Stimulated activated CD8-positive, alpha-beta memory T cell treated with anti-CD3 and anti-CD28 coated beads, Interleukin-12 subunit alpha, Interleukin-12 subunit beta, amount 100 ng/mL, for 24 hours (primary cell): Measurements from ENCODE around the gene UGGT2.
"Not testable (repeated sequence)": the region's sequence is repeated elsewhere in the genome, so short reads cannot be mapped to it uniquely, and the experiment has no call there.

Experiments
- DNase-seq: peaks from one replicate; pipeline ENCODE4 v3.0.0-alpha.2; 2020; ENCODE audit errors: extremely low read depth

UGGT2 gene

DNA sequence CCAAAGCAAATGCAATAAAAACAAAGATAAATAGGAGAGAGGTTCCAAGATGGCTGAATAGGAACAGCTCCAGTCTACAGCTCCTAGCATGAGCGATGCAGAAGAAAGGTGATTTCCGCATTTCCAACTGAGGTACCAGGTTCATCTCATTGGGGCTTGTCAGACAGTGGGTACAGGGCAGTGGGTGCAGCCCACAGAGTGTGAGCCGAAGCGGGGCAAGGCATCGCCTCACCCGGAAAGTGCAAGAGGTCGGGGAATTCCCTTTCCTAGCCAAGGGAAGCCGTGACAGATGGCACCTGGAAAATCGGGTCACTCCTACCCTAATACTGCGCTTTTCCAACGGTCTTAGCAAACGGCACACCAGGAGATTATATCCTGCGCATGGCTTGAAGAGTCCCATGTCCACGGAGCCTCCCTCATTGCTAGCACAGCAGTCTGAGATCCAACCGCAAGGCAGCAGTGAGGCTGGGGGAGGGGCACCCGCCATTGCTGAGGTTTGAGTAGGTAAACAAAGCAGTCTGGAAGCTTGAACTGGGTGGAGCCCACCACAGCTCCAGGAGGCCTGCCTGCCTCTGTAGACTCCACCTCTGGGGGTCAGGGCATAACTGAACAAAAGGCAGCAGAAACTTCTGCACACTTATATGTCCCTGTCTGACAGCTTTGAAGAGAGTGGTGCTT, 6.6 kb downstream of the UGGT2 start:
- DNase-seq: not testable (repeated sequence)

DNA sequence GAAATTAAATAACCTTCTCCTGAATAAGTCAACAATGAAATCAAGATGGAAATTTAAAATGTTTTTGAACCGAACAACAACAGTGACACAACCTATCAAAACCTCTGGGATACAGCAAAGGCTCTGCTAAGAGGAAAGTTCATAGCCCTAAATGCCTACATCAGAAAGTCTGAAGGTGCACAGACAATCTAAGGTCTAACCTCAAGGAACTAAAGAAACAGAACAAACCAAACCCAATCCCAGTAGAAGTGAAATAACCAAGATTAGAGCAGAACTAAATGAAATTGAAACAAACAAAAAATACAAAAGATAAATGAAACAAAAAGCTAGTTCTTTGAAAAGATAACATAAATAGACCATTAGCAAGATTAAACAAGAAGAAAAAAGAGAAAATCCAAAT, 9.0 kb downstream of the UGGT2 start:
- no peak for DNase-seq

DNA sequence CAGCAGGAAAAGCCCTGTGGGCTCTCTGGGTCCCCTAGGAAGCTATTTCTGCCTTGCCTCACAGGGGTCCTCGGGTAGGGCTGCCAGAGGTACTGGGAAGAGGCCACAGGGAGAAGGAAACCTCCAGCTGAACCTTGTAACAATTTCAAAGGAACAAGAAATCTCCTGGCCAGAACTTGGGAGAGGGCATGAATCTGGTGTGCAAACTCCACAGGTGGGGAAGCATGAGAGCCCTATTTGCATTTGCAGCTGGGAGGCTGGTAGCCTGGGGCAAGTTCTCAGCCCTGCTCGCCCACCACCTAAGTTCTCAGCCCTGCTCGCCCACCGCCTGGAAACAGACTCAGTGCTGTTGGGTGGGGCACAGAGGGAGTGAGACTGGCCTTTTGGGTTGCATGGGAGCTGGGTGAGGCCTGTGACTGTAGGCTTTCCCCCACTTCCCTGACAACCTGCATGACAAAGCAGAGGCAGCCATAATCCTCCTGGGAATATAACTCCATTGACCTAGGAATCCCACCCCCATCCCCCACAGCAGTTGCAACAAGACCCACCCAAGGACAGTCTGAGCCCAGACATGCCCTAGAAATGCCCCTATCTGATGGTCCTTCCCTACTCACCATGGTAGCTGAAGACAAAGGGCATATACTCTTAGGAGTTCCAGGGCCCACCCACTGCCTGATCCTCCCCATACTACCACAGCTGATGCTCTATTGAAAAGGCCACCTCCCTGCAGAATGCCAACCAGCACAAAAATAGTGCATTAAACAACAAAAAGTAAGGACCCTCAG, 11.7 kb downstream of the UGGT2 start:
- no peak for DNase-seq

DNA sequence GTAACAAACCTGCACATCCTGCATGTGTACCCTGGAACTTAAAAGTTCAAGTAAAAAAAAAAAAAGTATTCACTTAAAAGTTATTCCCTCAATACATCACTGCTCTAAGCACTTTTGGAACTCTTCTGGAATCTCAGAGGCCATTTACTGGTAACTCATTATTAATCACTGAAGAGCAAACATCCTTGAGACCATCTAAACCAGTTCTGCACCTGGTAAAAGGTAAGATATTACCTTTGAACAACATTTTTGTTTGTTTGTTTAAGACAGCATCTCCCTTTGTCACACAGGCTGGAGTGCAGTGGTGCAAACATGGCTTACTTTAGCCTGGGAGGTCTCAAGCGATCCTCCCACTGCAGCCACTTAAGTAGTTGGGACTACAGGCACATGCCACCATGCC, 16.7 kb downstream of the UGGT2 start:
- no peak for DNase-seq

DNA sequence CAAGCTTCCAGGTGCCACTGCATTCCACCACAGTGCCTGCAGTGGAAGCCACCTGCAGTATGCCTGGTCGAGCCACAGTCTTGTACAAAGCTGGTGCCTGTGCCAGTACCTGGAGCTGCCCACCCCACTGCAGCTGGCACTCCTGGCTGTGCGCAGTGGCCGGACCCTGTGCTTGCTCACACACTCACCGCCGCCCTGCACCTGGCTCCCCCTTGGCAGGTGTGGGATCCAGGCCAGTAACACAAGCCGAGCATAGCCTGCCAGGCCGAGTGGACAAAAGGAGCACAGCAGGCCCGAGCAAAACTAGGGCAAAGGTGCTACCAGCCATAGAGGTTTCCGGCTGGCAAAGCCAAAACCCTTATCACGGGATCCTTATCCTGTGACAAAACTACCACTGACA, 18.5 kb downstream of the UGGT2 start:
- DNase-seq: no peak

DNA sequence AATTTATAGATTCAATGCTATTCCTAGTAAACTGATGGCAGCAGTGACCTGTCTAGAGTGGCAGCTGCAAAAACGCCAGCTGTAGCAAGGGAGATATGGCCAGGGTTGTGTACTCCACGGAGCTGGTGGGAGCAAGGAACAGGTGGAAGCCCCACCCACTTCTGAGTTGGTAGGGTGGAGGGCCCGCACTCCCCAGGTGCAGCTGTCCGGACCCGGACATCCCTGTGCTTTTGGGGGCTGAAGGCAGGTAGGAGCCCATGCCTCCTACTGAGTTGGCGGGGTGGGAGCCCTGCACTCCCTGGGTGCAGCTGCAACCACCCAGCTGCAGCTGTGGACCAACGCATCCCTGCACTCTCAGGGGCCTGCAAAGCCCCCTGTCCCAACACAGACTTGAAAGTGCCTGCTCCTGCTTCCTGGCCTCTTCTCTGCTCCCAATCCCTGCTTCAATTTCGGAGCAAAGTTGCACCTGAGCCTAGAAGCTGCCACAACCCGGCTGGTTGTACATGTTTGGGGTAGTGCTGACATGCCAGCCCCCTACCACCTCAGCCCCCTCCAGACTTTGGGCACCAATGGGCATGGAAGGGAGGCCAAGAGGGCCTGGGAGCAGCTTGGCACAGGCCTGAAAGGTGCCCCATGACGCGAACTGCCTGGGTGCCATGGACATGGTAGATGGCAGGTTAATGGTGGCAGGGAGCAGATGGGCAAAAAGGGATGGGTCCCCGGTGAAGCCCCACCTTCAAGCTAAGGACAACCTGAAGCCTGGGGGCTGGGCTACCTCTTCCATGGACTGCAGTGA, 19.8 kb downstream of the UGGT2 start:
- no peak for DNase-seq

DNA sequence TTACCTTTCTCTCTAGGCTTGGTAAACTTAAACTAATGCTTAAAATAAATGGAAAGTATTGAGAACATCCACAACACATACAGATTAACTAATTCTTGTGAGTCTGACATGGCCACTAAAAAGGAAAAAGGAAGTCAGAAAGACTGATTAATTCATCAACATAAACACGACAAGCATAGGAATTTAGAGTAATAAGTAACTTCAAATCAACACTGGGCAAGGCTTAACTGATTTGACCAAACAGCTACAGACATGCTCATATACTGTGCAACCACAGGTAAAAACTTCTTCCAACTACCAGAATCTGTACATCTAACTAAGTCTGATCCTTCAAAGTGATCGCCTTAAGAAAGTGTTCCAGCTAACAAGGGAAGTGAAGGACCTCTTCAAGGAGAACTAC, 20.5 kb downstream of the UGGT2 start:
- DNase-seq: no peak

DNA sequence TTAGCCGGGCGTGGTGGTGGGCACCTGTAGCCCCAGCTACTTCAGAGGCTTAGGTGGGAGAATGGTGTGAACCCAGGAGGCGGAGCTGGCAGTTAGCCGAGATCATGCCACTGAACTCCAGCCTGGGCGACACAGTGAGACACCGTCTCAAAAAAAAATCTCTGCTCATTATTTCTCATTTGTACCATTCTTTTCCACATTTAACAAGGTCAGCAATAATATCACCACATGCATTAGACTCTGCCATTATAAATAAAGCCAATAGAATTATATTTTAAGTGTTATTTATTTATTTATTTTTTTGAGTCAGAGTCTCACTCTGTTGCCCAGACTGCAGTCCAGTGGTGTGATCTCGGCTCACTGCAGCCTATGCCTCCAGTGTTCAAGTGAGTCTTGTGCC, 24.2 kb downstream of the UGGT2 start:
- DNase-seq: no peak

DNA sequence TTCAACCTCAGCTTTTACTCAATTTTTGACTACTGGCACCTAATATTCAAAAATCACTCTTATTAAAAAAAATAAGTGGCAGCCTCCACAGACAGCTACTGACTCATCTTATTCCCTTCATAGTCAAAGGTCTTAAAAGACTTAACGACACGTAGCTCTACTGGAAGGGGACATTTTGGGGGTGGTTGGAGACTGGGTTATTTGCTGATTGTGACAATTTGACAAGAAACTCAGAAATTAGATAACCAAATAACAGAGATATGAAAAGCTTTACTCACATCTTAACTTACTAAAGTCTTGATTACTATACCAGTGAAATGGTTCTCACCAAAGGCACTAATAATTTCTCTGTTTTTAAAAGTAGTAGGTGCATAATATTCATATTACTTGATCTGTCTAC, 25.7 kb downstream of the UGGT2 start:
- DNase-seq: no peak

DNA sequence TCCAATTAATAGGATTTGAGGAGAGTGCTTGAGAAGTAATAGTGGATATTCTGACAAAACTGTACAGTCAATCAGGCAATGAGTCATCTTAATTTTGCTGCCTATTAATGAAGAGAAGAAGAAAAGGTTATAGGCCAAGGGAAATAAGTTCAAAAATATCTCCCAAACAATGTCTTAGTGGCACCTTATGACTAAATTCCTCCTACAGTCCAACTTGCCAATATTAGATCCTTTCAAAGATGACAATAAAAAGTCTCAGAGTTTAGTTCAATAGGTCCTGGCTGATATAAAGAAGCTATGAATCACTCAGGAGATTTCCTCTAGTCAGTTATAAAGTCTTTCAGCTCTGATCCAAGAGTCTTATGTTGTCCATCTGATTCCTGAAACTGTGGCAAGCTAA, 27.9 kb downstream of the UGGT2 start:
- DNase-seq: no peak

DNA sequence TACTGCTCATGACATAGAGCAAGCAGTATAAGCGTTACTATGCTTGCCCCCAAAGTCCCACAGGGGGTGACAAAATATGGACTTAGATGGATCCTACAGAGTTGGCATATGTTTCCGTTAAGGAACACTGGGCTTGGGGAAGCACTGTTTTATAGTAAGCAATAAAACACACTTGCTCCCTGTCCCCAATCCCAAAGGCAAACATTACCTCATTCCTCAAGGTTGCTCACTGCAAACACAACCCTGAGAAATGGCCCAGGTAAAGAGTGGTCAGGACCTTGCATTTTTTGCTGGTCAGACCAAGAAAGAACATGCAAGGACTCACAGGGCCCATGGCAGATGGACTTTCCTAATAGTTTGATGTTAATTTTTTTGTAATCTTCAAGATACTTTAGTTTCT, 32.3 kb downstream of the UGGT2 start:
- DNase-seq: no peak

DNA sequence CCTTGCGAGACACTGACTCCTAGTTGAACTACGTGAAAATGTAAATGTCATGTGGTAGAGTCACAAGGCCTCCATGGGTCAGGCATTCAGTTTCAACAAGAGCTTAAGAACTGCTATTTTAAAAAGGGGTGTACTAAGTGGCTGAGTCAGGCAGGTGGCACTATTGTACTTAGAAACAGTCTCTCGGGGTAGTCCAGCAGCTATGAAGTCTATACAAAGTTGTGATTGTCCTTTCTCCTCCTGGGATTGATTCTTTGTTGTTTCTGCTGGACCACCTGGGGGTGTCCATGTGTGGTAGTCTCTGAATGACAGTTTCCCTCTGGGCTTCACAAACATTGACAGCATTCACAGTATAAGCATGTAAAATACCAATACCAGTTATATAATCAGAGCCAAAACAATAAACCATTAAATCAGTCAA, 33.0 kb downstream of the UGGT2 start:
- DNase-seq: no peak

DNA sequence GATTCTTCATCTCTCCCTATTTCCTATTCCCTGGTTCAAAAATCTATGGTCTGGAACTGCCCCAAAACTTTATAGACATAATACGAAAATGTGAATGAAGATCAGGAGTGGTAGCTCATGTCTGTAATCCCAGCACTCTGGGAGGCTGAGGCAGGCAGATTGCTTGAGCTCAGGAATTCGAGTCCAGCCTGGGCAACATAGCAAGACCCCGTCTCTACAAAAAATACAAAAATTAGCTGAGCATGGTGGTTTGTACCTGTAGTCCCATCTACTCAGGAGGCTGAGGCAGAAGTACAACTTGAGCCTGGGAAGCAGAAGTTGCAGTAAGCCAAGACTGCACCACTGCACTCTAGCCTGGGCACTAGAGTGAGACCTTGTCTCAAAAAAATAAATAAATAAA, 35.1 kb downstream of the UGGT2 start:
- no peak for DNase-seq

DNA sequence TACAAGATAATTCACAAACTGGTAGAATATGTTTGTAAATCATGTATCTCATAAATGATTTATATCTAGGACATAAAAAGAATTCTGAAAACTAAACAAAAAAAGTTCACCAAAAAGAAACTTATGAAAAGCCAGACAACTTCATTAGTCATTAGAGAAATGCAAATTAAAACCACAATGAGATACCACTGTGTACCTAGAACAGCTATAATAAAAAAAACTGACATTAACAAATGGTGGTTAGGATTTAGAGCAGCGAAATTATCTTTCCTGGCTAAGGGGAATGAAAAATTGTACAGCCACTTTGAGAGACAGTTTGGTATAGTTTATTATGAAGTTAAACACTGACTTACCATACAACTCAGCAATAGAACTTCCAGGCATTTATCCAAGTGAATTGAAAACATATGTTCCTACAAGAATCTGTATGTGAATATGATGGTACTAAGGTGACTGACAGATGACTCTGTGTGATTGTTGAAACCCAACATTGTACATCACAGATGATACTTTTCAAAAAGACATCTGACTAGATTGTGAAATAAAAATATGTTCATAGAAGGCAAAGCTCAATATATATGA, 41.8 kb downstream of the UGGT2 start:
- no peak for DNase-seq

DNA sequence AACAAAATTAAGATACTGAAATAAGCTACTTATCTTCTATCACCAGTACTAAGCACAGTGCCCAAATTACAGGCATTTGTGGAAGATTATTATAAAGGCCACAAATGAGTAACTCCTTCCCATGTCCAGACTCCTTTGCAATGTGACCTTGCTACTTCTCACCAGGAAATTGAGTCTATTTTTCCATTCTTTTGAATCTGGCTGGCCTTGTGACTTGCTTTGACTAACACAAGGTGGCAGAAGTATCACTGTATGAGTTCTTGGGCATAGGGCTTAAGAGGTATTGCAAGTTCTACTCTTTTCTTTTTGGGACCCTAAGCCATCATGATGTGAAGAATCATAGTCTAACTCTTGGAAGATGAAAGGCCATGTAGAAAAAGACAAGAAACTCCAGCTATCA, 49.9 kb downstream of the UGGT2 start:
- no peak for DNase-seq

DNA sequence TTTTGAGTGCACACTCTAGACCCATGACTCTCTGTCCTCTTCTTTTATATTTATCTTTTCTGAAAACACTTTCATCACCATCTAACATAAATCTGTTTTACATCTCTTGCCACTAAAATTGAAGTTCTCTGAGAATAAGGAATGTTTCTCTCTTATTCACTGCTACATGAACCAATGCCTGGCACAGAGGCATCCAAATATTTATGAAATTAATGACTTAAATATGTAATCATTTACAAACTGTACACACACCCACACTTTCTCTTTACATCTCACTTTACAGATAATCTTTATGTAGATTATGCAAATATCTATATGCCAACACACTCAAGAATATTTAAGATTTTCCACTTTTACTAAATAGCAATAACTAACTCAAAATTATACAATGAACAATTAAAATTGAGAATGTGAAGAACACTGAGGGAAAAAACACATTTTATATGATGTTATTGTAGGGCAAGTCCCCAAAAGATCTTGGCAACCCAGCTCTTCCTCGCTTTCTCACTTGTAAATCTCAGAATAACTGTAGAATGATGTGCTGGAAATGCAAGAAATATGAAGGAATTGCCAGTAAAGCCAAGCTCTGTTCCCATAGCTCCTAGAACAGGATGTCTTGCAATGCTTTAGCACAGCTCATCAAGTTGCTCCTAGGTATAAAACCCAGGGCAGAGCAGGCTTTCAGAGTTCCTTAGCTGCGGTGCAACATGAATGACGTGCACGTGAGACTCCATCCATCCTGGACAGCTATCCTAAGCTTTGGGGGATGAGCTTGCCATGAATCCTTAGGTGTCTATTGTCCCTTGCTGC, 50.7 kb downstream of the UGGT2 start:
- DNase-seq: no peak

DNA sequence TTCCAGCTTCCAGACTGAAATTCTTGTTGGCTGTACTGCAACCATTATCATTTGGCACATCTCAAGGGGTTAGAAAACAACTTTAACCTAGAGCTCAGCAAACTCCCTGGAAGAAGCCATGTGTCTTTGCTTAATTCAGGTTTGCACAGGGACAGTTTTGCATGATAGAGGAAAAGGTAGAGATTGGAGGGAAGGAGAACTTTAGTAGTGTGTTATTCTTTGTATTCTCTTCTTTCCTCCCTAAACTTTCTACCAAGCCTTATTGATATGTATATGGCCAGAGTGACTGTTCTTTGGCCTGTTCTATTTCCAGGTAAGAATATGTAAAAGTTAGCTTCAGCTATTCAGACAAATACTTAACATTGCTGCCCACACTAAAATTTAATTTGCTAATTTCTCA, 53.1 kb downstream of the UGGT2 start:
- DNase-seq: no peak

DNA sequence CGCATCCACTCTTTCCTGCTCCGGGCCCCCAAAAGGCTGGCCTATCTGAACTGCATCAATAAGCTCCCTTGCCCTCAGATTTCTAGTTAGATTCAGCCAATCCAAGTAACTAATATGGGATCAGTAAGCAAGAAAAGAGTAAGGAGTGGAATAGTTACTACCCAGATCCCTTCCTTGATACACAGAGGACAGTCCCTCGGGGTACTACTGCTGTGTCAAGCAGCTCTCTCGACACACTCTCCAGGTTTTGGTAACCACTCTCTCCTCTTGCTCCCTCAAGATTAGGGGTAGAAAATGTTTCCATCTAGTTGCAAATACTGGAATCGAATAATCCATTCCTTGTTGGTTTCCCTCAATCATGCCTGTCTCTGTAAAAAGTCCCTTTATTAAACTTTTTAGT, 65.4 kb downstream of the UGGT2 start:
- DNase-seq: no peak

DNA sequence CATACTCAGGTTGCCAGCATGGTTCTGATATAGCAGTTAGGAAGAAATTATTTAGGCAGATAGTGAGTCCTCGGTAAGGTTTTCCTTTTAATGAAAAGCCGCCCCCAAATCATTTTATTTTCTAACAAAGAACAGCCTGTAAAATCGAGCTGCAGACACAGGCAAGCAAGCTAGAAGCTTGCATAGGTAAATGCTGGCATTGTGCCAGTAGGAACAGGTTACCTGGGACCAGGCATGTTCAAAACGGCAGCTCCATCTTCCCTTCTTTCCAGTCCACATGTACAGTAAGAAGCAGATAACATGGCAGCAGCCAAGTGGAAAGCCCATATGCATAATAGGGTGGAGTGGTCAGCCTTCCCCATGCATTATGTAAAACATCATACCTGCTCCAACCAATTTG, 71.1 kb downstream of the UGGT2 start:
- no peak for DNase-seq

DNA sequence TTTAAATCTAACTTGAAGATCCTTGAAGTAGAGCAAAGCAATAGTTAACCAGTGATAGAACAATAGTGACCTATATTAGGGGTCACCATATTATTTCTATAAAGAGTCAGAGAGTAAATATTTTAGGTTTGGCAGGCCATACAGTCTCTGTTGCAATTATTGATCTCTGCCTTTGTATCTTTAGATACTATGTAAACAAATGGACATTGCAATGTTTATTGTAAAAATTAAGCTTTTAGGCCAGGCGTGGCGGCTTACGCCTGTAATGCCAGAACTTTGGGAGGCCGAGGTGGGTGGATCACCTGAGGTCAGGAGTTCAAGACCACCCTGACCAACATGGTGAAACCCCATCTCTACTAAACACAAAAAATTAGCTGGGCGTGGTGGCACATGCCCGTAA, 80.5 kb downstream of the UGGT2 start:
- DNase-seq: not testable (repeated sequence)

DNA sequence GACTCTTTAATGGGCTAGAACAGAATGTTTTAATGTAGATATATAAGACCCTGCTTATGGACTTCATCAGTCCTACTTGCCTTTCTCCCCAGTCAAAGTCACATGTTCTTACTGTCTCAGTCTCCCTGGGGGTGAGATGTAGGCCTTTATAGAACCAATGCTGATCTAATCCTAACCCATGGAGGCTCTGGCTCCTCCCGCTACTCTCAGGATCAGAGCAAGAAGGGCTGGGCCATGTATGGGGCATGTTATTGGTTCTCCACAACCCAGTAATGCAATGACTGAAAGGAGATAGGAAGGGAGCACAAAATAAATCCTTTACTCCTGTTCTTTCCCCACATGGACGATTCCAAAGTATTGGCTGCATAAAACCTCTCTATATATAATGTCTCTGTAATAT, 82.3 kb downstream of the UGGT2 start:
- DNase-seq: no peak

DNA sequence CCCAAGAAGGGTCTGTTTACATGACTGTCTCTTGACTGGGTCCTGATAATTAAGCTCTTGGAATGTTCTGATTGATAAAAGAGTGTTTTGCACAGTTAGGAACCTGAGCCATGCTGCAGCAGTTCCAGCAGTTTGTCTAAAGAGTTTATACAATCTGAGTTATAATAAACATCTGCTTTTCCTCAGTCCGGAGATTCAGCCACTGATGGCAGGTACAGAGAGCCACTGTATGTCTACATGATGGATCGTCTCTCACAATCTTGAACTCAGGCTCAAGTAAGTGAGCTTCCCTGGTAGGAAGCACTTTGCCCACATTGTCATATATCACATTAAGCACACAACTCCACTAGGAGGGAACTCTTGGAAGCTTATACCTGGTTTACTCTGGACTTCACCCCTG, 84.3 kb downstream of the UGGT2 start:
- no peak for DNase-seq
